ENCODE data around the gene RFT1.

DNA sequence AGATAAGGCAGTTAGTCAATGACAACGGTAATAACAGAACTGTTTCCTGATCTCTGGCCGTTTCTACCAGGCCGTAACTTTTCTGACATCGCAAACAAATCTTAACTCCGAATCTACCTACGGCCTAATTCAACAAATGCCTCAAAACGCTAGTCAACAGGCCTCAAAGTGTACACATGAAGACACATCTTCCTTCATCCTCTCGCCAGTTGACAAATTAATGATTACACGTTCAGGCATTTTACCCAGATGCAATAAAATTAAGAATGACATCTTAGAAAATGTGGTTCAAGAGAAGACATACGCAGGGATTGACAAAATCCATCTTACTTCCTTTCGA, 85.9 kb downstream of the RFT1 start:
- TF ChIP-seq CTCF (IDR thresholded peaks at IDR 0.05; ENCODE audit: low read length) (no peak), EZH2 (optimal IDR thresholded peaks at IDR 0.05; ENCODE audit: low read depth, low read length) (no peak), EZH2phosphoT487 (IDR thresholded peaks at IDR 0.05; ENCODE audit: low read length) (no peak)
